ENCODE results near the gene RBMS2.
"Not testable (repeated sequence)": the region's sequence is repeated elsewhere in the genome, so short reads cannot be mapped to it uniquely, and the experiment has no call there.

Gene RBMS2

DNA sequence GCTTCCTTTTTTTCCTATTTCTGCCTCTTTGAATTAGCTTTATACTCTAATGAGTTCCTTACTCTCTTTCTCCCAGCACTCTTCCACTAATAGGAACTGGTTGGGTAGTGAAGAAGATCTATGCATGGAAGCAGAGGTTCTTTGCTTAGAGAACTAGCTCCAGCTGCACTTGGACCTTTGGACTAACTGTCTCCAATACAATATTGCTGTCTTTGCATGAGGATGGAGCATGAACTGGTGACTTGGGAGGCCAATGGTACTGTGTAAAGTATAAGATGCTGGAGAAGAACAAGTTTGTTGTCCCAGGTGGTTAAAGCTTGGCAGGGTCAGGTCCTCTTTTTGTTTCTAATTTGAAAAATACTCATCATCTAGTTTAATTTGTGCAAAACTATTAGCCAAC lies 31.3 kb upstream of the RBMS2 start:
- Histone ChIP-seq H3K9me3 (ENCODE audit: insufficient read depth, low read depth, low read length) (peaks cover 17% of the 10 kb centered on the region), H3K36me3 (ENCODE audit: insufficient read depth, low read depth, low read length) (no peaks in the 10 kb centered on the region), H3K4me1 (ENCODE audit: insufficient read depth, low read length) (peaks cover 2% of the 10 kb centered on the region; the same call in 1 of the 2 replicates), H3K4me3 (ENCODE audit: low read length) (no peak overlapping the region), H3K9ac (ENCODE audit: low read depth, low read length) (no peak overlapping the region), H3K27me3 (ENCODE audit: insufficient read depth, low read length) (peaks cover 60% of the 10 kb centered on the region), H3K27ac (ENCODE audit: low read length) (no peak overlapping the region)

DNA sequence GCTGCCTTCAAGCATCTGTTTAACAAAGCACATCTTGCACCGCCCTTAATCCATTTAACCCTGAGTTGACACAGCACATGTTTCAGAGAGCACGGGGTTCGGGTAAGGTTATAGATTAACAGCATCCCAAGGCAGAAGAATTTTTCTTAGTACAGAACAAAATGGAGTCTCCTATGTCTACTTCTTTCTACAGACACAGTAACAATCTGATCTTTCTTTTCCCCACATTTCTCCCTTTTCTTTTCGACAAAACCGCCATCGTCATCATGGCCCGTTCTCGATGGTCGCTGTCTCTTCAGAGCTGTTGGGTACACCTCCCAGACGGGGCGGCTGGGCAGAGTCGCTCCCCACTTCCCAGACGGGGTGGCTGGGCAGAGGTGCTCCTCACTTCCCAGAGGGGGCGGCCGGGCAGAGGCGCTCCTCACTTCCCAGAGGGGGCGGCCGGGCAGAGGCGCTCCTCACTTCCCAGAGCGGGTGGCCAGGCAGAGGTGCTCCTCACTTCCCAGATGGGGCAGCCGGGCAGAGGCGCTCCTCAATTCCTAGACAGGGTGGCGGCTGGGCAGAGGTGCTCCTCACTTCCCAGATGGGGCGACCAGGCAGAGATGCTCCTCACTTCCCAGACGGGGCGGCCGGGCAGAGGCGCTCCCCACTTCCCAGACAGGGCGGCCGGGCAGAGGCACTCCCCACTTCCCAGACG lies 28.1 kb upstream of the RBMS2 start:
- H3K9ac ChIP-seq (ENCODE audit: low read depth, low read length); H3K4me3 ChIP-seq (ENCODE audit: low read length); H3K36me3 ChIP-seq (ENCODE audit: insufficient read depth, low read depth, low read length); H3K4me1 ChIP-seq (ENCODE audit: insufficient read depth, low read length); H3K27ac ChIP-seq (ENCODE audit: low read length): not testable (repeated sequence)
- H3K9me3 ChIP-seq (ENCODE audit: insufficient read depth, low read depth, low read length): peaks cover 19% of the 10 kb centered on the region
- peaks cover 36% of the 10 kb centered on the region for H3K27me3 ChIP-seq (ENCODE audit: insufficient read depth, low read length)

DNA sequence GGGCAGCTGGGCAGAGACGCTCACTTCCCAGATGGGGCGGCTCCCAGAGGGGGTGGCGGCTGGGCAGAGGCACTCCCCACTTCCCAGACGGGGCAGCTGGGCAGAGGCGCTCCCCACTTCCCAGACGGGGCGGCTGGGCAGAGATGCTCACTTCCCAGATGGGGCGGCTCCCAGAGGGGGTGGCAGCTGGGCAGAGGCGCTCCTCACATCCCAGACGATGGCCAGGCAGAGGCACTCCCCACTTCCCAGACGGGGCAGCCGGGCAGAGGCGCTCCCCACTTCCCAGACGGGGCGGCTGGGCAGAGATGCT lies 27.6 kb upstream of the RBMS2 start:
- H3K4me3 ChIP-seq (ENCODE audit: low read length); H3K27ac ChIP-seq (ENCODE audit: low read length); H3K9ac ChIP-seq (ENCODE audit: low read depth, low read length); H3K36me3 ChIP-seq (ENCODE audit: insufficient read depth, low read depth, low read length); H3K4me1 ChIP-seq (ENCODE audit: insufficient read depth, low read length): not testable (repeated sequence)
- Histone ChIP-seq H3K27me3 (ENCODE audit: insufficient read depth, low read length) (peaks cover 32% of the 10 kb centered on the region), H3K9me3 (ENCODE audit: insufficient read depth, low read depth, low read length) (peaks cover 15% of the 10 kb centered on the region)

DNA sequence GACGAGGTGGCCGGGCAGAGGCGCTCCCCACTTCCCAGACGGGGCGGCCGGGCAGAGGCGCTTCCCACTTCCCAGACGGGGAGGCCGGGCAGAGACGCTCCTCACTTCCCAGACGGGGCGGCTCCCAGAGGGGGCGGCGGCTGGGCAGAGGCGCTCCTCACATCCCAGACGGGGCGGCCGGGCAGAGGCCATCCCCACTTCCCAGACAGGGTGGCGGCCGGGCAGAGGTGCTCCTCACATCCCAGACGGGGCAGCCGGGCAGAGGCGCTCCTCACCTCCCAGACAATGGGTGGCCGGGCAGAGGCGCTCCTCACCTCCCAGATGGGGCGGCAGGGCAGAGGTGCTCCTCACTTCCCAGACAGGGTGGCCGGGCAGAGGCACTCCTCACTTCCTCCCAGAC lies 27.1 kb upstream of the RBMS2 start:
- not testable (repeated sequence) for H3K27ac ChIP-seq (ENCODE audit: low read length); H3K4me1 ChIP-seq (ENCODE audit: insufficient read depth, low read length); H3K9ac ChIP-seq (ENCODE audit: low read depth, low read length); H3K4me3 ChIP-seq (ENCODE audit: low read length); H3K36me3 ChIP-seq (ENCODE audit: insufficient read depth, low read depth, low read length)
- peaks cover 32% of the 10 kb centered on the region for H3K27me3 ChIP-seq (ENCODE audit: insufficient read depth, low read length)
- H3K9me3 ChIP-seq (ENCODE audit: insufficient read depth, low read depth, low read length): peaks cover 14% of the 10 kb centered on the region

DNA sequence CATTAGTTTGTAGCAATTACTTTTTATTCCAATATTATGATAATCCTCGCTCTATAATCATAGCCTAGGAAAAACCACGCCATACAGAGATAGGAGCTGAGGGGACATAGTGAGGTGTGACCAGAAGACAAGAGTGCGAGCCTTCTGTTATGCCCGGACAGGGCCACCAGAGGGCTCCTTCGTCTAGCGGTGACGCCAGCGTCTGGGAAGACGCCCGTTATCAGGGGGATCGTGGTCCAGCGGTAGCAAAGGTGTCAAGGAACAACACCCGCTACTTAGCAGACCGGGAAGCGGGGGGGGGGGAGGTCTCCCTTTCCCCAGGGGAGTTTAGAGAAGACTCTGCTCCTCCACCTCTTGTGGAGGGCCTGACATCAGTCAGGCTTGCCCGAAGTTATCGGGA lies 24.9 kb upstream of the RBMS2 start:
- H3K9ac ChIP-seq (ENCODE audit: low read depth, low read length); H3K27ac ChIP-seq (ENCODE audit: low read length); H3K4me3 ChIP-seq (ENCODE audit: low read length); H3K4me1 ChIP-seq (ENCODE audit: insufficient read depth, low read length); H3K36me3 ChIP-seq (ENCODE audit: insufficient read depth, low read depth, low read length): not testable (repeated sequence)
- peaks cover 14% of the 10 kb centered on the region for H3K9me3 ChIP-seq (ENCODE audit: insufficient read depth, low read depth, low read length)
- peaks cover 19% of the 10 kb centered on the region for H3K27me3 ChIP-seq (ENCODE audit: insufficient read depth, low read length)

DNA sequence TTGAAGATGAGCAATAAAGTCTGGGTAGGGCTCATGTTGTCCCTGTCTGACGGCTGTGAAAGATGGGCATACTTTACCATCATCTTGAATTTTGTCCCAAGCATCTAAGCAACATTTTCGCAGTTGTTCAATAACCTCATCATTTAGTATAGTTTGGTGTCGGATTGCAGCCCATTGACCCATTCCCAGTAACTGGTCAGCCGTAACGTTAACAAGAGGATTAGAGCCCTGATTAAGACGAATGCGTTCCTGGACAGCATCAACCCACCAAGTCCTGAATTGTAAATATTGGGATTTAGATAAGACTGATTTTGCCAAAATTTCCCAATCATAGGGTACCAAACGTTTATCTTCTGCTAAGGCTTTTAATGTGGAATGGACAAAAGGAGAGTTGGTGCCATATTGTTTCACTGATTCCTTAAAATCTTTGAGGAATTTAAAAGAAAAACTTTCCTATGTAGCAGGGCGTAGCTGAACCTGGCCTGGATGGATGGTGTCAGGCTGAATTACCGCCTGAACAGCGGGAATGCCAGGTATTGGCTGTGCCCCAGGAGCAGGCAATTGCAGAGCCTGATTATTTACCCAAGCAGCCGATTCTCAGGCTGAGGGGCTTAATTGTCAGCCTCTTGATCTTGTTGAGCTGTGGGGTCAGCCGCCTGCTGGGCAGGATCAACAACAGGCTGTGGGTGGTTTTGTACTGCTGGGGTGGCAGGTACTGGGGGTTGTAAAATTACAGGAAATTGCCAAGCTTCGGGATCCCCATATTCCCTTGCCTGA lies 23.3 kb upstream of the RBMS2 start:
- H3K27me3 ChIP-seq (ENCODE audit: insufficient read depth, low read length): peaks cover 19% of the 10 kb centered on the region
- H3K27ac ChIP-seq (ENCODE audit: low read length); H3K9ac ChIP-seq (ENCODE audit: low read depth, low read length); H3K9me3 ChIP-seq (ENCODE audit: insufficient read depth, low read depth, low read length); H3K4me3 ChIP-seq (ENCODE audit: low read length); H3K4me1 ChIP-seq (ENCODE audit: insufficient read depth, low read length); H3K36me3 ChIP-seq (ENCODE audit: insufficient read depth, low read depth, low read length): not testable (repeated sequence)

DNA sequence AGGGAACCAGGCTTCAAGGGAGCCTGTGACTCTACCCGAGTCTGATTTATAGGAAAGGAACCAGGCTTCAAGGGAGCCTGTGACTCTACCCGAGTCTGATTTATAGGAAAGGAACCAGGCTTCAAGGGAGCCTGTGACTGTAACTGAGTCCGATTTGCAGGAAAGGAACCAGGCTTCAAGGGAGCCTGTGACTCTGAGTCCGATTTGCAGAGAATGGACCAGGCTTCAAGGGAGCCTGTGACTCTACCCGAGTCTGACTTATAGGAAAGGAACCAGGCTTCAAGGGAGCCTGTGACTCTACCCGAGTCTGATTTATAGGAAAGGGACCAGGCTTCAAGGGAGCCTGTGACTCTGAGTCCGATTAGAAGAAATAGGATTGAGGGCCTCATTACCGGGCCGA lies 22.2 kb upstream of the RBMS2 start:
- not testable (repeated sequence) for H3K4me1 ChIP-seq (ENCODE audit: insufficient read depth, low read length); H3K27ac ChIP-seq (ENCODE audit: low read length); H3K4me3 ChIP-seq (ENCODE audit: low read length); H3K9me3 ChIP-seq (ENCODE audit: insufficient read depth, low read depth, low read length); H3K36me3 ChIP-seq (ENCODE audit: insufficient read depth, low read depth, low read length); H3K9ac ChIP-seq (ENCODE audit: low read depth, low read length)
- H3K27me3 ChIP-seq (ENCODE audit: insufficient read depth, low read length): peaks cover 19% of the 10 kb centered on the region

DNA sequence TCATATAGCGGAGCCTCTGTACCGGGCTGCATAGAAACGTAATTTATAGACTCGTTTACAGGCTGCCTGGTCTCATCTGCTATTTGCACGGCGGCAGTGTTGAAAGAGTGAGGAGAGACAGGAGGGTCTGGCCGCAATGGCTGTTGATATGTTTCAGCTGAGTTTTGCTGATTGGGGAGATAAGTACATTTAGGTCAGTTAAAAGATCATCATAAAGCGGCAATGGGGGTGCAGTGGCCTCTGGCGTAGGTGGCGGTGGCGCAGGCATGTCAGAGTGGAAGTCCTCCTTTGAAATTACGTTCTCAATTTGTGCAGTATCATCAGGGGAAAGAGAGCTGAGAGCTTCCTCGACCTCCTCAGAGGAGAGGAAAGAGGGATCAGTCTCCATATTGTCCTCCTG lies 21.7 kb upstream of the RBMS2 start:
- H3K27me3 ChIP-seq (ENCODE audit: insufficient read depth, low read length): peaks cover 19% of the 10 kb centered on the region
- H3K4me1 ChIP-seq (ENCODE audit: insufficient read depth, low read length); H3K9me3 ChIP-seq (ENCODE audit: insufficient read depth, low read depth, low read length); H3K27ac ChIP-seq (ENCODE audit: low read length); H3K9ac ChIP-seq (ENCODE audit: low read depth, low read length); H3K36me3 ChIP-seq (ENCODE audit: insufficient read depth, low read depth, low read length); H3K4me3 ChIP-seq (ENCODE audit: low read length): not testable (repeated sequence)

DNA sequence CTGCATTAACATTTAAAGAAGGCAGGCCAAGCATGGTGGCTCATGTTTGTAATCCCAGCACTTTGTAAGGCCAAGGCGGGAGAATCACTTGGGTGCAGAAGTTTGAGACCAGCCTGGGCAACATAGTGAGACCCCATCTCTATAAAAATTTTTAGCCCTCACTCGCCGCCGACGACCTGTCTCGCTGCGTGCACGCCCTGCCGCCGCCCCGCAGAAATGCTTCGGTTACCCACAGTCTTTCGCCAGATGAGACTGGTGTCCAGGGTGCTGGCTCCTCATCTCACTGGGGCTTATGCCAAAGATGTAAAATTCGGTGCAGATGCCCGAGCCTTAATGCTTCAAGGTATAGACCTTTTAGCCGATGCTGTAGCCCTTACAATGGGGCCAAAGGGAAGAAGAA lies 10.8 kb upstream of the RBMS2 start:
- Histone ChIP-seq H3K4me3 (ENCODE audit: low read length) (no peak overlapping the region), H3K27me3 (ENCODE audit: insufficient read depth, low read length) (no peaks in the 10 kb centered on the region), H3K9me3 (ENCODE audit: insufficient read depth, low read depth, low read length) (no peaks in the 10 kb centered on the region), H3K4me1 (ENCODE audit: insufficient read depth, low read length) (no peaks in the 10 kb centered on the region), H3K9ac (ENCODE audit: low read depth, low read length) (no peak overlapping the region), H3K27ac (ENCODE audit: low read length) (no peak overlapping the region), H3K36me3 (ENCODE audit: insufficient read depth, low read depth, low read length) (no peaks in the 10 kb centered on the region)

DNA sequence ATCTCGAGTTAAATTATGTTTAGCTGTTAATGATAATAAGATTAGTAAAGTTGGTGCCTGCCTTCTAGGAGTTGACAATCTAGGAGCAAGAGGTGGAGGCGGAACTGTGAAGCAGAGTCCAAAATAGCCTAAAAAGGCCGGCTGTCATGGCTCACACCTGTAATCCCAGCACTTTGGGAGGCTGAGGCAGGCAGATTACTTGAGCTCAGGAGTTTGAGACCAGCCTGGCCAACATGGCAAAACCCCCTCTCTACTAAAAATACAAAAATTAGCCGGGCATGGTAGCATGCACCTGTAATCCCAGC lies 7.7 kb upstream of the RBMS2 start:
- H3K4me1 ChIP-seq (ENCODE audit: insufficient read depth, low read length); H3K4me3 ChIP-seq (ENCODE audit: low read length); H3K27me3 ChIP-seq (ENCODE audit: insufficient read depth, low read length); H3K9ac ChIP-seq (ENCODE audit: low read depth, low read length); H3K27ac ChIP-seq (ENCODE audit: low read length); H3K9me3 ChIP-seq (ENCODE audit: insufficient read depth, low read depth, low read length); H3K36me3 ChIP-seq (ENCODE audit: insufficient read depth, low read depth, low read length): not testable (repeated sequence)

DNA sequence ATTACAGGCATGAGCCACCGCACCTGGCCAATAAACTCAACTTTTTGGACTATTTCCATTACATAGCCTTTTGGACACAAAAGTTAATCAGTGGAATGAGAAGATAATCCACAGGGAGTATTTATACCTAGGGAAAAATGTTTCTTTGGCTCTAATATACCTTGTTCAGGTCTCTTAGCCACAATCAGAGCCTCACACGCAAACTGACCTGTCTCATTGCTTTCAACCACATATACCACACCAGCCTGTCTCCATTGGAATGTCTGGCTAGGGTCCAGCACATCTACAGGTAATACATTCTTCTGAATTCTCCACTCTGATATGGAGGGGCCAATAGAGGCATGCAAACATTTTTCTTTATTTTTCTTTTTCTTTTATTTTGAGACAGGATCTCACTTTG lies 3.8 kb upstream of the RBMS2 start:
- H3K9ac ChIP-seq (ENCODE audit: low read depth, low read length): no peak overlapping the region
- no peaks in the 10 kb centered on the region for H3K9me3 ChIP-seq (ENCODE audit: insufficient read depth, low read depth, low read length)
- H3K27ac ChIP-seq (ENCODE audit: low read length): no peak overlapping the region
- no peaks in the 10 kb centered on the region; the same call in 1 of the 2 replicates for H3K4me1 ChIP-seq (ENCODE audit: insufficient read depth, low read length)
- no peaks in the 10 kb centered on the region for H3K36me3 ChIP-seq (ENCODE audit: insufficient read depth, low read depth, low read length)
- H3K27me3 ChIP-seq (ENCODE audit: insufficient read depth, low read length): no peaks in the 10 kb centered on the region; the same call in 1 of the 2 replicates
- no peak overlapping the region for H3K4me3 ChIP-seq (ENCODE audit: low read length)

DNA sequence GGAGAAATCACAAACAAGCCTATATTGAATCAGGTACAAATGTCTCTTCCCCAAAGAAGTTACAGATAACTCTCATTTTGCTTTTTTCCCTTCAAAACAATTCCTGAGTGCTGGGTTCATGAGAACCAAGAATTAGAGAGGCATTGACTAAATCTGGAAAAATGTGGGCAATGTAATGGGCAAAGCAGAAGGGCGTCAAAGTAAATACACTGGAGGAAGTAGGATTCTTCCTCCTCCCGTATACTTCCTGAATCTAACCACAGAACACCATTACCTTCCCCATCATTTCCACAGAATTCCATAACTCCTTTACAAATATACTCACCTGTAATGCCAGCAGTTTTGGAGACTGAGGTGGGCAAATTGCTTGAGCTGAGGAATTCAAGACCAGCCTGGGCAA lies 3.0 kb upstream of the RBMS2 start:
- Histone ChIP-seq H3K27me3 (ENCODE audit: insufficient read depth, low read length) (no peaks in the 10 kb centered on the region; the same call in 1 of the 2 replicates), H3K4me3 (ENCODE audit: low read length) (no peak overlapping the region), H3K4me1 (ENCODE audit: insufficient read depth, low read length) (no peaks in the 10 kb centered on the region; the same call in 1 of the 2 replicates), H3K9ac (ENCODE audit: low read depth, low read length) (no peak overlapping the region), H3K9me3 (ENCODE audit: insufficient read depth, low read depth, low read length) (no peaks in the 10 kb centered on the region), H3K27ac (ENCODE audit: low read length) (no peak overlapping the region), H3K36me3 (ENCODE audit: insufficient read depth, low read depth, low read length) (no peaks in the 10 kb centered on the region)

All from iPS-20b (cell line).